Measurements from ENCODE around the gene LTN1. TPM values are rescaled to one million over a fixed set of nuclear protein-coding genes. Genes with fewer than 3 reads are reported as not detected.

LTN1 gene
- total RNA-seq, 1 donor from 2014 or later, result 25.6 TPM

DNA sequence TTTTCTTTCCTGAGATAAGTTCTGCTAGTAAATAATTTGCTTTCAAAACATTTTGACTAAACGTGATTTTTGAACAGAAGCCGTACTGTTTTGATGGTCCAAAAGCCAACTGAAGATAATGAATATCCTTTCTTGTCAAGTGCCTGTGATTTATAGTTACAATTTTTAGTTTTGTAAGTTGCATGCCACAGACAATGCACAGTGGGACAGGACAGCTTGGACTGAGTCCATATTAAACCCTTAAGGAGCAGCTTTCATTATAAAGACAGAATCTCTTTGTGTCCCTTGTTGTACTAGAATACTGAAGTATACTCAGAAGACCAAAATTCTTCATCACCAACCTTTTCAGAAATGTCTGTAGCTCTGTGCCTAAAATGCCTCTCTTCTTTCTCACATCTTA is 92.2 kb downstream of the LTN1 start:
- Mint-ChIP-seq H3K4me3 (no peak overlapping the region), H3K9me3 (no peaks in the 10 kb centered on the region), H3K4me1 (no peaks in the 10 kb centered on the region), H3K36me3 (ENCODE audit: low read depth) (no peaks in the 10 kb centered on the region), H3K27ac (no peak overlapping the region), H3K27me3 (peaks cover 20% of the 10 kb centered on the region)
- intact Hi-C loops (cut with micrococcal nuclease), result no loop called here
- DNase-seq, result no peak

GRCh38 chr21:28899744-28900143 is 92.9 kb downstream of the LTN1 start:
- no peaks in the 10 kb centered on the region for H3K4me1 Mint-ChIP-seq
- H3K4me3 Mint-ChIP-seq, result no peak overlapping the region
- no peaks in the 10 kb centered on the region for H3K36me3 Mint-ChIP-seq (ENCODE audit: low read depth)
- no peak overlapping the region for H3K27ac Mint-ChIP-seq
- DNase-seq, result no peak
- intact Hi-C loops (cut with micrococcal nuclease), result no loop called here
- H3K9me3 Mint-ChIP-seq, result no peaks in the 10 kb centered on the region
- H3K27me3 Mint-ChIP-seq, result peaks cover 22% of the 10 kb centered on the region

DNA sequence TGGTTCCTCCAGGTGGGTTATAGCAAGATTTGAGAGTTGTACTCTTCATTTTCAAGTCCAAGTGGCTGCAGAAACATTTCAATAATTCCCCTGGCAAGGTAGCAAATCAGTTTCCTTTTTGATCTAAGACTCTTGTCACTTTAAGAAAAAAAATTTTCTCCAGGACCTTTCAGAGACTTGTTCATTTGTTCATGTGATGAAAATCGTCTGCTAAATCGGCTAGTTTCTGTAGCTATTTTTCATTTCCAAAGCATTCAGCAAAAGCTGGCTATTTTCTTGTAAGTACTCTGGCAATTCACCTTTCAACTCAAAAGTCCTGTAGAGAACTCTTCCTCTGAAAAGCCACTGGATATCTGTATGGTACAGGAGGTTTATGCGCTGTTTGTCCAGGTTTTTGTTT is 93.5 kb downstream of the LTN1 start:
- intact Hi-C loops (cut with micrococcal nuclease), result no loop called here
- H3K4me3 Mint-ChIP-seq, result no peak overlapping the region
- no peaks in the 10 kb centered on the region for H3K4me1 Mint-ChIP-seq
- H3K27me3 Mint-ChIP-seq, result peaks cover 22% of the 10 kb centered on the region
- no peak overlapping the region for H3K27ac Mint-ChIP-seq
- no peaks in the 10 kb centered on the region for H3K9me3 Mint-ChIP-seq
- no peaks in the 10 kb centered on the region for H3K36me3 Mint-ChIP-seq (ENCODE audit: low read depth)
- DNase-seq, result no peak

DNA sequence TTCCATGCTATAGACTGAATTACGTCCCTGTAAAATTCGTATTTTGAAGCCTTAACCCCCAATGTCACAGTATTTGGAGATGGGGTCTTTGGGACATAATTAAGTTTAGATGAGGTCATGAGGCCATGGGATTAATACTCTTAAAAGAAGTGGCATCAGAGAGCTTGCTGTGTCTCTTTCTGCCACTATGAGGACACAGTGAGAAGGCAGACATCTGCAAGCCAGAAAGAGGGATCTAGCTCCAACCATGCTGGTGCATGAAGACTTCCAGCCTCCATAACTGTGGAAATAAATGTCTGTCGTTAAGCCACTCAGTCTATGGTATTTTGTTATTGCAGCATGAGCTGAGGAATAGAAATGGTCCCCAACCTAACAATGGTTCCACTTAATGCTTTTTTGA is 99.0 kb downstream of the LTN1 start:
- Mint-ChIP-seq H3K27me3 (peaks cover 41% of the 10 kb centered on the region), H3K36me3 (ENCODE audit: low read depth) (no peaks in the 10 kb centered on the region)
- intact Hi-C loops (cut with micrococcal nuclease), result no loop called here

DNA sequence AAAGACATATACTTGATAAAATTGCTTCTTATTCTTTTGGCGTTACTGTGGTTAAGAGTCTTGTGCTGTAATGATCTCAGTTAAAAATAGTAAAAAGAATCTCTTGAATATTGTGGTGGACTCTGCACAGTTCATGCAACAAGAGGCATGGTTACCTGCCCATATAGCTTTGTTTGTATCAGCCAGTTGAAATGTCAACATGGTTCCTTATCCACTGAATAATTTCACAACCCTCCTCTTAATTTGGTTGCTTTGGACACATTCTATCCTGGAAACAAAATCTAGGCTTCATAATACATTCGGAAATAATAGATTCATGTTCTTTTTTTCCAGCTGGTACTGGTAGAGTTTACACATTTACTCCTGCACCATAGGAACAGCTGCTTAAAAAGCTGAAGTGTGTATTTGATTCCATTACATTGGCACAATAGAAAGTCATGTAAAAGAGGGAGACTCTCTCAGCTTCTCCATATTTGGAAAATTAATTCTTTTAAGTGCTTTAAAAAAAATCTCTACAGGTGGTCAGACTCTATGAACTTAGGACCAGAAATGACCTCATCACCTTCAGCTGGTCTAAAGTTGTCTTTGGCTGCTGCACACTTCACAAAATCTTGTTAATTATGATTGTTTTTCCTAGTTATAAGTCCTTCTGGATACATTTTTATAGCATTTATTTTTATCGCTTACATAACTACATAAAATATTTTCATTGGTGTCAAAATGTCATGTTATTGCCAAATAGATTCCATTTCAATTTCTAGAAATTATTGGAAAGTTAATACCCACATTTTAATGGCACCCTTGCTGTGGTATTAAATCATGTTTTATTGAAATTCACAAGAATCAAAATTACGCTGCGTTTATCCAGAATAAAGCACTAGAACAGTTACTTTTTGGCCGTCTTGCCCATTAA is 100.2 kb downstream of the LTN1 start:
- no peaks in the 10 kb centered on the region for H3K36me3 Mint-ChIP-seq (ENCODE audit: low read depth)
- H3K27ac Mint-ChIP-seq, result no peak overlapping the region
- DNase-seq, result no peak
- H3K9me3 Mint-ChIP-seq, result peaks cover 6% of the 10 kb centered on the region
- intact Hi-C loops (cut with micrococcal nuclease), result no loop called here
- H3K4me3 Mint-ChIP-seq, result no peak overlapping the region
- no peaks in the 10 kb centered on the region for H3K4me1 Mint-ChIP-seq
- peaks cover 42% of the 10 kb centered on the region for H3K27me3 Mint-ChIP-seq

More for the DNA sequence above, 99.0 kb downstream of the LTN1 start:
- Mint-ChIP-seq H3K4me1 (no peaks in the 10 kb centered on the region), H3K4me3 (no peak overlapping the region), H3K9me3 (peaks cover 6% of the 10 kb centered on the region), H3K27ac (no peak overlapping the region)
- DNase-seq, result no peak

- intact Hi-C loops (cut with micrococcal nuclease), result loop anchor here (1.0 to 5.0 kb wide), 6 partner anchors 49 to 411 kb away; partner anchors contain the start of genes BACH1, CCT8, LTN1 and USP16
- Mint-ChIP-seq H3K4me1 (peaks cover 14% of the 10 kb centered on the region), H3K4me3 (peak overlapping the region; percentile 89), H3K27me3 (peaks cover 24% of the 10 kb centered on the region), H3K9me3 (peaks cover 6% of the 10 kb centered on the region), H3K36me3 (ENCODE audit: low read depth) (peaks cover 12% of the 10 kb centered on the region), H3K27ac (peak overlapping the region; percentile 97)
- no peak for DNase-seq
Observed at GRCh38 chr21:28885853-28886177, 106.9 kb downstream of the LTN1 start.

GRCh38 chr21:28884976-28885852 is 107.5 kb downstream of the LTN1 start:
- Mint-ChIP-seq H3K4me3 (peak overlapping the region; percentile 89), H3K36me3 (ENCODE audit: low read depth) (peaks cover 12% of the 10 kb centered on the region), H3K4me1 (peaks cover 14% of the 10 kb centered on the region)

GRCh38 chr21:28884481-28884880 is 108.2 kb downstream of the LTN1 start:
- intact Hi-C loops (cut with micrococcal nuclease), result loop anchor here (2.0 kb wide), 2 partner anchors 48 to 140 kb away; partner anchors contain the start of gene USP16
- H3K4me3 Mint-ChIP-seq, result peak overlapping the region; percentile 89
- H3K9me3 Mint-ChIP-seq, result peaks cover 4% of the 10 kb centered on the region
- peak; percentile 65 for DNase-seq
- peaks cover 14% of the 10 kb centered on the region for H3K27me3 Mint-ChIP-seq
- H3K4me1 Mint-ChIP-seq, result peaks cover 14% of the 10 kb centered on the region
- peak overlapping the region; percentile 97 for H3K27ac Mint-ChIP-seq
- peaks cover 12% of the 10 kb centered on the region for H3K36me3 Mint-ChIP-seq (ENCODE audit: low read depth)

More at GRCh38 chr21:28884976-28885852, 107.5 kb downstream of the LTN1 start:
- H3K27me3 Mint-ChIP-seq, result peaks cover 20% of the 10 kb centered on the region
- intact Hi-C loops (cut with micrococcal nuclease), result loop anchor here (1.0 to 5.0 kb wide), 6 partner anchors 48 to 412 kb away; partner anchors contain the start of genes BACH1, CCT8, LTN1 and USP16
- peak overlapping the region; percentile 97 for H3K27ac Mint-ChIP-seq
- peaks cover 6% of the 10 kb centered on the region for H3K9me3 Mint-ChIP-seq
- peak; percentile 98 for DNase-seq

- intact Hi-C loops (cut with micrococcal nuclease), result loop anchor here (2.0 kb wide), 2 partner anchors 47 to 141 kb away; partner anchors contain the start of gene USP16
- peak overlapping the region; percentile 97 for H3K27ac Mint-ChIP-seq
- H3K27me3 Mint-ChIP-seq, result peaks cover 11% of the 10 kb centered on the region
Observed at GRCh38 chr21:28883931-28884330, 108.7 kb downstream of the LTN1 start.

GRCh38 chr21:28882345-28882744 is 110.3 kb downstream of the LTN1 start:
- intact Hi-C loops (cut with micrococcal nuclease), result no loop called here
- peaks cover 14% of the 10 kb centered on the region for H3K4me1 Mint-ChIP-seq
- peaks cover 16% of the 10 kb centered on the region for H3K36me3 Mint-ChIP-seq (ENCODE audit: low read depth)
- H3K27ac Mint-ChIP-seq, result no peak overlapping the region
- peaks cover 3% of the 10 kb centered on the region for H3K9me3 Mint-ChIP-seq
- H3K4me3 Mint-ChIP-seq, result no peak overlapping the region
- DNase-seq, result no peak
- peaks cover 6% of the 10 kb centered on the region for H3K27me3 Mint-ChIP-seq

More at GRCh38 chr21:28883931-28884330, 108.7 kb downstream of the LTN1 start:
- Mint-ChIP-seq H3K36me3 (ENCODE audit: low read depth) (peaks cover 12% of the 10 kb centered on the region), H3K4me3 (peak overlapping the region; percentile 89), H3K9me3 (peaks cover 3% of the 10 kb centered on the region), H3K4me1 (peaks cover 14% of the 10 kb centered on the region)
- DNase-seq, result no peak

Other genes starting within 250 kb of the LTN1 start
- 12.2 and 12.3 TPM in 2 replicates for gene RWDD2B, start 26.5 kb upstream of the LTN1 start, total RNA-seq
- 45.7 and 46.7 TPM in 2 replicates for gene USP16, start 31.8 kb upstream of the LTN1 start, total RNA-seq
- gene CCT8, start 80.8 kb upstream of the LTN1 start, total RNA-seq, result 432 and 438 TPM in 2 replicates
- 4.0 and 4.3 TPM in 2 replicates for gene MAP3K7CL, start 137.8 kb upstream of the LTN1 start, total RNA-seq

Measured in activated CD4-positive, alpha-beta T cell treated with anti-CD3 and anti-CD28 coated beads, Interleukin-2, amount 10 ng/mL, durations not matched to agents 24 days and 14 days (primary cell).